HG02678 (cell line): ENCODE data around the gene HOXD8.

Experiments
- ATAC-seq: cut with Tn5 transposase; IDR thresholded peaks from one replicate; pipeline ENCODE4 v1.9.1; 2021; ENCODE audit warnings: mild to moderate bottlenecking, moderate library complexity; ENCODE audit not compliant: unreplicated experiment

The HOXD8 gene

GRCh38 chr2:176128982-176129796 is at the start of gene HOXD8:
Gene HOXD8, plus strand, starts transcription at chr2:176129705. Its CDS starts 662 bp downstream, at chr2:176130367.
- no peak for ATAC-seq

DNA sequence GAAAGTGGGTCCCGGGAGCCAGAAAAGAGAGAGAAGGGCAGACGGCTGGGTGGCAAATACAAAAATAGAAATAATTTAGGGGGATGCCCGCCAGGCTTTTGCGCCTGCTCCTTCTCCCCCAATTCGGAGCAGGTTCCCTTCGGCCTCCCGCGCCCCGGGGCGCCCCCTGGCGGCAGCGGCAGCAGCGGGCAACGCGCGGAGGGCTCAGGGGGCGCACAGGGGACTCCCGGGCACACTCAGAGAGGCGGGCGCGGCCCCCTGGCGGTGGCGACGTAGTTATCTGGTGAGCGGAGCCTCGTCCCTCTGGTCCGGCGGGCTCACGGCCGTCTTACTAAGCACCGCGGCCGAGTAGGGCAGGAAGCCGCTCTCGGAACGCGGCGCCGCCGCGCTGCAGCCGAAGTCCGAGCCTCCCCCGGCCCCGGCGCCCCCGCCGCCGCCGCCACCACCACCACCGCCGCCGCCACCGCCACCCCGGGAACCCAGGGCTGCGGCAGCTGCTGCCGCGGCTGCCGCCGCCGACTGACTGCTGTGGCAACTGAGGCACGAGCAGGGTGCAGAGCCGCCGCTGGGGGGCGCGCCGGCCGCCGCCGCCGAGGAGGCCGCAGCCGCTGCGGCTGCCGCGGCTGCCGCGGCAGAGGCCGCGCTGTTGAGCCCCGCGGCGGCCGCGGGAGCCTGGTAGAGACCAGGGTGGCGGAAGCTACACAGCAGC is 49.5 kb upstream of the HOXD8 start:
- no peak for ATAC-seq

GRCh38 chr2:176080540-176081375 is 48.7 kb upstream of the HOXD8 start:
- ATAC-seq, result no peak

GRCh38 chr2:176081376-176081836 is 48.1 kb upstream of the HOXD8 start:
- no peak for ATAC-seq

- ATAC-seq, result no peak
Observed at GRCh38 chr2:176081837-176082524, 47.5 kb upstream of the HOXD8 start.

DNA sequence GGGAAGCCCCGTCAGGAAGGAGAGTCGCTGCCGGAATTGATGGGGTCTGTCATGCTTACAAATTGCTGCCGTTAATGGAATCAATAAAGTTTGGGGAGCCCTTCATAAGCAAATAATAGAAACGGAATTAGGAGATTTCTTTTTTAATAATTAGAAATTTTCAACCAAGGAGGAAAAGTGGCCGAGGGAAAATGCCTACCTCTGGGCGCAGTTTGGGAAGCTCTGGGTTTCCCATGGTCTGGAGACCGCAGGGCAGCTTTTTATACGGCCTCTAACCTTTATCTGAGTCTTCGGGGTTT is 47.0 kb upstream of the HOXD8 start:
- ATAC-seq, result no peak

DNA sequence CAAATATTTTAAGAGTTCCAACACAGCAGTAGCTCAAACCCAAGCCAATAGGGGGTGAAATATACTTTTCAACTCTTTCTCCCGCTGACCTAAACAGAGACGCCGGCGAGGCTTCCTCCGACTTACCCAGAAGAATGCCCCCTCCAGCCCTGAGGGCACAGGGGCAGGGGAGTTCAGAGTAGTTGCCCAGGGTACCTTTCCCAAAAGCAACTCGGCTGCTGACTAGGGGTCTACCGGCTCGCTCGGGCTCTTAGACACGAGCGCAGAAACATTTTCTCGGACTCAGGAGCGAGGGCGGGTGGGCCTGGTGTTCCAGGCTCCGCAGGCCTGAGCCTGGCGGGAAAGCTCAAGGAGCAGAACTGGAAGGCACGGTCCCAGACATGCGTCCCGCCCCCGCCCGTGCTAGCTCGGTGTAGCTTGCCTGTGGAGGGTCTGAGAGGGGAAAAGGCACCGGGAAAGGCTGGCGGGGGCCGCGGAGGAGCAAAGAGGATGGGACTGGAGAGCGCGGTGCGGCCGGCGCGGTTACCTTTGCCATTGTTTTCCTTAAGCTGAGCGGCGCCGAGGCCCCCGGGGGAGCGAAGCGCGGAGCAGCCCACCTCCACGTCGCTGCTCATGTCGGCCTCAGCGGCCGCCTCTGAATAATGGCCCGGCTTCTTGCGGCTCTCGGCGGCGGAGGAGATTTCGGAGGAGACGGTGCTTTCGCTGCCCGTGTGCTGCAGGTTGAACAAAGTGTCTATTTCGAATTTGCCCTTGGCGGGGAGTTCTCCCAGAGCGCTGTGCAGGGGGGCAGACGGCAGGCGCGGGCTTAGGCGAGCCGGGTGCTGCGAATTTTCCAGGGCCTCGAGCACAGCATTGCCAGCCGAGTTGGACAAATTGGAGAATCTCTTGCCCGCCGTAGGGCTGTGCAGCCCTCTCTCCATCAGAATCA is 46.4 kb upstream of the HOXD8 start:
- ATAC-seq, result no peak

GRCh38 chr2:176083796-176084261 is 45.7 kb upstream of the HOXD8 start, which contains the start of gene EVX2:
Gene EVX2, minus strand, starts transcription at chr2:176083962. Its CDS starts 186 bp downstream, at chr2:176083776.
- no peak for ATAC-seq

- no peak for ATAC-seq
Observed at GRCh38 chr2:176084611-176085119, 44.8 kb upstream of the HOXD8 start.

DNA sequence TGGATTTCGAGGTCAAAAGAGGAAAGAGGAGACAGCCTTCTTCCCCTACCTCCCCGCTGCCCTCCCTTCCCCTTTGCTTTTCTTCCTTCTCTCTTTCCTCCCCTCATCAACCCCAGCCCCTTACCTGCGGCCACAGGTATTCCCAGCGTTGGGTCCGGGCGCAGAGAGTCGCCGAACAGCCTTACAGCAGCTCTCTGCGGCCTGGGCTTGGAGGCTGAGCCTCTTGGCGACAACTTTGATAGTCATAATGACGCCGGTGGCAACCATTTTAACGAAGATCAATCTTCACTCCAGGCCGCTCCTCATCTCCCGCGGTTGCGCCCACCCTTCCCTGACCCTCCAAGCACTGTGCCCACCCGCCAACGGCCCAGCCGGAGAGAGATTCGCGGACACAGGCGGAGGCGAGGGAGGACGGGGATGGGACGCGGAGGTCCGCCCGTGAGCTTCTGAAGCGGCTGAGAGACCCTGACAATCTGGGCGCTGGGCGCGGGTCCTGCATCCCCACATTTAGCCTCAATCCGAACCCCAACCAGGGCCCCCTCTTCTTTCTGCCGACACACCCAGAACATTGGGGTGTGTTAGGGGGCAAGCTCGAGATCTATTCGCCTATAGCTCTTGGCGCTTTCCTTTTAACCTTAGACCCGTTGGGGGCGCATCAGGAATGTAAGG is 44.3 kb upstream of the HOXD8 start:
- ATAC-seq, result no peak

- no peak for ATAC-seq
Observed at GRCh38 chr2:176085861-176086771, 43.4 kb upstream of the HOXD8 start.

DNA sequence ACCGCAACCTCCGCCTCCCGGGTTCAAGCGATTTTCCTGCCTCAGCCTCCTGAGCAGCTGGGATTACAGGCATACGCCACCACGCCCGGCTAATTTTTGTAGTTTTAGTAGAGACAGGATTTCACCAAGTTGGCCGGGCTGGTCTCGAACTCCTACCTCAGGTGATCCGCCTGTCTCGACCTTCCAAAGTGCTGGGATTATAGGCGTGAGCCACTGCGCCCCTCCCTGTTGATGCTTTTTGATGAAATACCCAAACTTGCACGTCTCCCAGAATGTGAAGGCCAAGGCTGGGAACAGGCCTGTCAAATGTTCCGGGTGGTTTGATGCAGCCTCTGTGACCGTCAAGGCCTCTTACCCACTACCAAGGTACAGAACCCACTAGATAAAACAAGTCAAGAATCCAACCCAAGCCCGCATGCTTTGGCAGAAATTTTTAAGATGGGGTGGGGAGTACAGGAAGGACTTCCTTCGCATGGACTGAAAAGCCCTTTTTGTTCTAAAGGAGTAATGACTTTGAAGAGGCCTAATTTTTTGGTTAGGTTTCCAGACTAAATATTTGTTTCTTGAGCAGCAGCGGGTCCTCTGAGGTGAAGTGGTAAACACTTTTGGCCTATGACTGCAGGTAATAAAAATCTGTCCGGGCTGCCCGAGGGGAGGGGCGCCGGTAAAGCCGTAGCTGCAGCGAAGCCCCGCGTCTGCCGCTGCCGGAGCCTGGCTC is 42.0 kb upstream of the HOXD8 start:
- ATAC-seq, result no peak

- no peak for ATAC-seq
Observed at GRCh38 chr2:176088048-176088936, 41.2 kb upstream of the HOXD8 start.

DNA sequence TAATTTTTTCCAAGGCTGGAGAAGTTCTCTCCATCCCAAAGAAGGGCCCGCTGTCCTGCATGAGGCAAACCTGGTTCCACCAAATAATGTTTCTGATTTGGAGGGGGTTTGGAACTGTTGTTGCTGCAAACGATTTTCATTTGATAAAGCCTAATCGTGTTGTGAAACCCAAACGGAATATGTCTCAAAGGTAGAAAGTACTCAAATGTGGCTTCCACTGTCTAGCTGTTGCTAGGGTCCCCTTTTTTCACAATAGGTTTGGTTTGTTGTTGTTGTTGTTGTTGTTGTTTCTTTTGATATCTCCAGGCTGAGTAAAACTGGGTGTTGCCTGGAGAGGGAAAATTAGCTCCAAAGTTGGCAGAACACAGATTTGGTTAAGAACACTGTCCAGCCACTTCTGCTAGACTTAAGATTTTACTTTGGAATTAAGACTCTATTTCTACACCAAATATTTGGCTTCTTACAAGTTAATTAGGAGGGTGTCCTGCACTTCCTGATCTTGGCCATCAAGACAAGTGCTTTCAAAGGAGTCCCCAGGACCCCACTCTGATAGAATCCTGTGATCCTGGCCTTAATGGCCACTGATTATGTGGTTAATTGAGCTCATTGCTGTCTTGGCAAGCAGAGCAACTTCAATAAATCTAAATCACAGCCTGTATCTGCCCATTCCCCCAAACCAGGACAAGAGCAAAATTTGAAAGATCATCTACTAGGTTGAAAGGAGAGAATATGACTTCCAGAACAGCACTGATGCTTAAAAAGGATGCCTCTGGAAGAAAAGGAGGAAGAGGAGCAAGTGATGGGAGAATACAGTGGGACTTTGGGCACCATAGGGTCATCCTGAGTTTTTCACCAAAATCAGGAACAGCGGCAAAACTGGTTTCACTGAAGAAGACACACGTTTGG is 40.3 kb upstream of the HOXD8 start:
- no peak for ATAC-seq

DNA sequence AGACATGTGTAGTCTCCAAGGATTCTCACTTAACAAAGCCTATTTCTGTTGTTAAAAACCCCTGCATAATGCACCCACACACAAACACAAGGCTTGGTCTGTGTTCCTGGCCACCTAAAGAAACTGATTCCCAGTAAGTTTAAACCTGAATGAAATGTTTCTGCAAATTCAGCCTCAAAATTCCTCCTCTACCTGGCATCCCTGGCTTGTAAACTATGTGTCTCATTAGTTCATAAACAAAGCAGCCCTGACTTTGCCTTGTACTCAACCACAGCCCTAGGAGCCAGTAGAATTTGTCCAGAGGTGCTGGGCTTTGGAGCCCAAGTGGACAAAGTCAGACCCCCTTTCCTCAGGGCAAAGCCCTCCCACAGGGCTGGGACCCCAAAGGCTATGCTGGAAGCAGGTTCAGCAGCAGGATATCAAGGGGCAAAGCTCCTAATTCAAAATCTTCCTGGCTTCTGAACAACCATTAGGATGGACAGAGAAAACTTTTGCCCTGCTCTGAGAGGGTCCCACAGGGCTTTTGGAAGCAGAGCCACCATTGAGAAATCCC is 39.6 kb upstream of the HOXD8 start:
- no peak for ATAC-seq
